NCI-H510A treated with DMSO at 0.1 percent for 48 hours (cell line): ENCODE measurements around the gene MEIS2.

Experiments
- DNase-seq: peaks from one replicate; lab custom pipeline; 2025; lab: John Stamatoyannopoulos, UW

MEIS2 gene

GRCh38 chr15:37098468-37099318 is 1.7 kb downstream of the MEIS2 start:
- peak; percentile 24 for DNase-seq

- no peak for DNase-seq
Observed at GRCh38 chr15:37097144-37097919, 3.0 kb downstream of the MEIS2 start.

- no peak for DNase-seq
Observed at GRCh38 chr15:37096558-37097143, 3.7 kb downstream of the MEIS2 start.

GRCh38 chr15:37095770-37096557 is 4.4 kb downstream of the MEIS2 start:
- DNase-seq: no peak

- DNase-seq: no peak
Observed at GRCh38 chr15:37094915-37095711, 5.2 kb downstream of the MEIS2 start.

- no peak for DNase-seq
Observed at GRCh38 chr15:37094333-37094914, 5.9 kb downstream of the MEIS2 start.

- DNase-seq: no peak
Observed at GRCh38 chr15:37093480-37094332, 6.6 kb downstream of the MEIS2 start.

GRCh38 chr15:37090543-37091175 is 9.7 kb downstream of the MEIS2 start:
- DNase-seq: no peak

- DNase-seq: no peak
Observed at GRCh38 chr15:37088436-37088835, 11.9 kb downstream of the MEIS2 start.

- no peak for DNase-seq
Observed at GRCh38 chr15:37087131-37087588, 13.2 kb downstream of the MEIS2 start.

- no peak for DNase-seq
Observed at GRCh38 chr15:37086521-37086920, 13.8 kb downstream of the MEIS2 start.

GRCh38 chr15:37086120-37086519 is 14.2 kb downstream of the MEIS2 start:
- DNase-seq: no peak

GRCh38 chr15:37084602-37085001 is 15.7 kb downstream of the MEIS2 start:
- DNase-seq: no peak

GRCh38 chr15:37083610-37084009 is 16.7 kb downstream of the MEIS2 start:
- no peak for DNase-seq

- no peak for DNase-seq
Observed at GRCh38 chr15:37081983-37082382, 18.4 kb downstream of the MEIS2 start.

- DNase-seq: no peak
Observed at GRCh38 chr15:37080261-37080921, 20.0 kb downstream of the MEIS2 start.

GRCh38 chr15:37079726-37080125 is 20.6 kb downstream of the MEIS2 start:
- no peak for DNase-seq

GRCh38 chr15:37078566-37078965 is 21.8 kb downstream of the MEIS2 start:
- DNase-seq: no peak
